Mesenchymal stem cell (in vitro differentiated cells and primary cell): ENCODE results near the gene RAD51B.

Source experiments
- DNase-seq: peaks from one replicate; pipeline ENCODE4 v3.0.0-alpha.2; 2013
- H2AFZ ChIP-seq: one replicate; pipeline ENCODE4 v1.6.1; 2013; ENCODE audit warnings: low read depth, mild to moderate bottlenecking, control low read depth, inconsistent platforms, low read length, moderate library complexity
- H2AK5ac ChIP-seq: 2 replicates; pipeline ENCODE4 v1.6.1; 2013; ENCODE audit warnings: low read length, moderate library complexity, mild to moderate bottlenecking, inconsistent platforms; ENCODE audit not compliant: severe bottlenecking
- H2BK120ac ChIP-seq: one replicate; pipeline ENCODE4 v1.6.1; 2013; ENCODE audit warnings: low read depth, mild to moderate bottlenecking, inconsistent platforms, low read length, moderate library complexity
- H2BK12ac ChIP-seq, 2 experiments: one replicate each; pipeline ENCODE4 v1.6.1; 2013; ENCODE audit warnings: inconsistent platforms in 2 of 2, low read length in 2 of 2, mild to moderate bottlenecking in 2 of 2, moderate library complexity in 2 of 2, control low read depth in 1 of 2
- H2BK15ac ChIP-seq: one replicate; pipeline ENCODE4 v1.6.1; 2013; ENCODE audit warnings: mild to moderate bottlenecking, low read depth, inconsistent platforms; ENCODE audit not compliant: poor library complexity, severe bottlenecking
- H2BK5ac ChIP-seq: 2 replicates; pipeline ENCODE4 v1.6.1; 2013; ENCODE audit warnings: low read depth, mild to moderate bottlenecking, low read length, control low read depth, inconsistent platforms; ENCODE audit not compliant: poor library complexity, severe bottlenecking
- H3K14ac ChIP-seq, 2 experiments: one replicate each; pipeline ENCODE4 v1.6.1; 2013; ENCODE audit warnings: inconsistent platforms in 2 of 2, low read length in 2 of 2, control low read depth in 1 of 2, mild to moderate bottlenecking in 1 of 2, moderate library complexity in 1 of 2
- H3K18ac ChIP-seq, 2 experiments: one replicate each; pipeline ENCODE4 v1.6.1; 2013; ENCODE audit warnings: inconsistent platforms in 2 of 2, low read length in 2 of 2, control low read depth in 1 of 2, low read depth in 1 of 2, mild to moderate bottlenecking in 1 of 2
- H3K23ac ChIP-seq, 2 experiments: one replicate each; pipeline ENCODE4 v1.6.1; 2013; ENCODE audit warnings: inconsistent platforms in 2 of 2, low read length in 2 of 2, mild to moderate bottlenecking in 2 of 2, moderate library complexity in 2 of 2, control low read depth in 1 of 2
- H3K27ac ChIP-seq: 2 replicates; pipeline ENCODE4 v1.5.1; 2013; ENCODE audit warnings: mild to moderate bottlenecking, moderate library complexity, low read length, control low read depth, inconsistent platforms; ENCODE audit not compliant: poor library complexity, severe bottlenecking
- H3K27me3 ChIP-seq, 2 experiments: 2 replicates each; pipeline versions ENCODE4 v1.6.1 to v1.7.0; 2013; ENCODE audit warnings: low read length in 2 of 2, mild to moderate bottlenecking in 2 of 2, moderate library complexity in 2 of 2, control low read depth in 1 of 2, inconsistent platforms in 1 of 2; ENCODE audit not compliant: control insufficient read depth in 1 of 2, insufficient read depth in 1 of 2
- H3K36me3 ChIP-seq, 2 experiments: 2 replicates each; pipeline versions ENCODE4 v1.6.1 to v1.7.0; 2013; ENCODE audit warnings: low read length in 2 of 2, control low read depth in 1 of 2, inconsistent platforms in 1 of 2, low read depth in 1 of 2, mild to moderate bottlenecking in 1 of 2; ENCODE audit not compliant: insufficient read depth in 2 of 2, control insufficient read depth in 1 of 2
- H3K4ac ChIP-seq, 2 experiments: one replicate each; pipeline ENCODE4 v1.6.1; 2013; ENCODE audit warnings: inconsistent platforms in 2 of 2, low read length in 2 of 2, mild to moderate bottlenecking in 2 of 2, moderate library complexity in 2 of 2, control low read depth in 1 of 2, low read depth in 1 of 2
- H3K4me1 ChIP-seq: 2 replicates; pipeline ENCODE4 v1.6.1; 2013; ENCODE audit warnings: low read depth, low read length, control low read depth; ENCODE audit not compliant: control insufficient read depth, insufficient read depth
- H3K4me2 ChIP-seq: 2 replicates; pipeline ENCODE4 v1.6.1; 2013; ENCODE audit warnings: low read length, mild to moderate bottlenecking, inconsistent platforms; ENCODE audit not compliant: poor library complexity, severe bottlenecking
- H3K4me3 ChIP-seq, 2 experiments: 2 replicates each; pipeline versions ENCODE4 v1.5.1 to v1.7.0; 2013; ENCODE audit warnings: low read length in 2 of 2, mild to moderate bottlenecking in 2 of 2, control low read depth in 1 of 2, low read depth in 1 of 2; ENCODE audit not compliant: insufficient read depth in 1 of 2
- H3K79me1 ChIP-seq: replicated peaks from 2 replicates; pipeline ENCODE4 v1.6.1; 2013; ENCODE audit warnings: mild to moderate bottlenecking, control low read depth, low read length, inconsistent platforms; ENCODE audit not compliant: poor library complexity, severe bottlenecking
- H3K9ac ChIP-seq: 2 replicates; pipeline ENCODE4 v1.7.0; 2013; ENCODE audit warnings: mild to moderate bottlenecking, low read length, moderate library complexity
- H3K9me3 ChIP-seq: 2 replicates; pipeline ENCODE4 v1.7.0; 2013; ENCODE audit warnings: mild to moderate bottlenecking, low read length; ENCODE audit not compliant: control insufficient read depth
- H4K8ac ChIP-seq: one replicate; pipeline ENCODE4 v1.6.1; 2013; ENCODE audit warnings: inconsistent platforms, mild to moderate bottlenecking, low read length, moderate library complexity
- H4K91ac ChIP-seq: one replicate; pipeline ENCODE4 v1.6.1; 2013; ENCODE audit warnings: mild to moderate bottlenecking, low read length, inconsistent platforms
- WGBS: methylation state at CpG from one replicate; pipeline ENCODE4 v1.1.7; 2013; ENCODE audit warnings: mixed read lengths; 5-methylcytosine and 5-hydroxymethylcytosine counted together

RAD51B gene

DNA sequence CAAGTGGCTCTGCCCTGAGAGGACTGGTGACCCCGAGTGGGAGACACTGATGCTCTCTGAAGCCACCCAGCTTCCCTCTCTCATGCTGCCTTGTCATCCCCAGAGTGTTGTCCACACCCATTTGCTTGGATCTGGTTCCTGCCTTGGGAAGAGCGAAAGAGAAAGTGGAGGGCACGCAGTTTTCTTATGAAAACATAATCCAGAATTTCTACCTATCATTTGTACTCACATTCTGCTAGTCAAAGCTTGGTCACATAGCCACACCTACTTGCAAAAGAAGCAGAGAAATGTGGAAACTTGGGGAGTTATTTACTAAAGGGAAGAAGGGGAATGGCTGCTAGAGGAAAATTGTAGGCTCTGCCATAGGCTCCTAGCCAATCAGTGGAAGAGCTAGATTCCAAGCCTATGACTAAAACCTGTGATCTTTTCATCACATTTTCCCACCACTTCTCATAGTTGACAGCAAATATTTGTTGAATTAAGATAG is 647.0 kb downstream of the RAD51B start:
- peak overlapping the region in 1 of 2 experiments; percentile 86 for H3K4ac ChIP-seq
- no peaks in the 10 kb centered on the region for H3K36me3 ChIP-seq
- H2BK15ac ChIP-seq, result no peak overlapping the region
- H2AFZ ChIP-seq, result no peak overlapping the region
- no peaks in the 10 kb centered on the region for H3K9me3 ChIP-seq
- peak overlapping the region; percentile 58 for H3K9ac ChIP-seq
- H3K27me3 ChIP-seq, result no peaks in the 10 kb centered on the region
- H2BK5ac ChIP-seq, result no peak overlapping the region
- peak; percentile 70 for DNase-seq
- H4K8ac ChIP-seq, result no peak overlapping the region
- H2BK12ac ChIP-seq, result peak overlapping the region; percentile 75 to 80
- peak overlapping the region; percentile 90 for H4K91ac ChIP-seq
- no peak overlapping the region for H3K4me2 ChIP-seq
- peak overlapping the region; percentile 86 for H2AK5ac ChIP-seq
- peaks cover 6% of the 10 kb centered on the region for H3K4me1 ChIP-seq
- no peaks in the 10 kb centered on the region for H3K79me1 ChIP-seq
- peak overlapping the region; percentile 23 to 75 for H3K18ac ChIP-seq
- no peak overlapping the region for H3K27ac ChIP-seq
- H3K4me3 ChIP-seq, result peak overlapping the region in 1 of 2 experiments; percentile 52
- H3K14ac ChIP-seq, result peak overlapping the region in 1 of 2 experiments; percentile 74
- no peak overlapping the region for H2BK120ac ChIP-seq
- WGBS, result 100% methylated on average over 2 of the region's 3 CpGs
- no peak overlapping the region for H3K23ac ChIP-seq

DNA sequence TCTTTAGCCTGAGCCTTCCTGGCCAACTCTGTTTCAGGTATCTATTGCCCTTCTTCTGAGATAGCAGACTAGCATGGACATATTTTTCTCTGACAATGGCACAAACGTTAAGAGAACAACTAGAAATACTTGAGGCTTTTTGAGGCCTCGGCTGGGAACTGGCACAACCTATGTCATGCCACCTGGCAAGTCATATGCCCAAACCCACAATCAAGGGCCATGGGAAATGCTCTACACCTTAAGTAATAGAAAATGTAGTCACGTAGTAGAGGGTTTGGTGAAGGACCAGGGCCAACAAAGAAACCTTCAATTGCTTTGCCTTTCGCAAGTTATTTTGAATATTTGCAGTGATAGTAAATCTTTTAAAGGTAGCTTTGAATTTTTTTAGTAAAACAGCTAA is 647.8 kb downstream of the RAD51B start:
- peak overlapping the region in 1 of 2 experiments; percentile 52 for H3K4me3 ChIP-seq

GRCh38 chr14:68468437-68469207 is 649.0 kb downstream of the RAD51B start:
- Histone ChIP-seq H3K9me3 (no peaks in the 10 kb centered on the region), H3K4me2 (no peak overlapping the region), H2BK15ac (no peak overlapping the region), H2BK5ac (no peak overlapping the region), H4K8ac (peak overlapping the region; percentile 59), H3K27ac (no peak overlapping the region), H3K36me3 (no peaks in the 10 kb centered on the region), H2BK120ac (no peak overlapping the region), H3K27me3 (peaks cover 0 to 2% of the 10 kb centered on the region in 2 experiments), H2BK12ac (peak overlapping the region; percentile 33 to 59), H3K4ac (peak overlapping the region; percentile 40 to 64), H3K23ac (peak overlapping the region in 1 of 2 experiments; percentile 29), H3K4me1 (peaks cover 8% of the 10 kb centered on the region), H2AFZ (no peak overlapping the region), H3K79me1 (no peaks in the 10 kb centered on the region), H4K91ac (peak overlapping the region; percentile 74), H3K9ac (no peak overlapping the region), H2AK5ac (peak overlapping the region; percentile 9), H3K14ac (peak overlapping the region in 1 of 2 experiments; percentile 73), H3K18ac (peak overlapping the region; percentile 42 to 81), H3K4me3 (no peak overlapping the region)
- peak; percentile 70 for DNase-seq
- WGBS, result 75% methylated on average over 5 of the region's 5 CpGs

More for the DNA sequence above, 647.8 kb downstream of the RAD51B start:
- Histone ChIP-seq H3K36me3 (no peaks in the 10 kb centered on the region), H3K4me1 (peaks cover 6% of the 10 kb centered on the region), H2AK5ac (peak overlapping the region; percentile 89), H4K8ac (no peak overlapping the region), H3K23ac (no peak overlapping the region), H3K79me1 (no peaks in the 10 kb centered on the region), H4K91ac (no peak overlapping the region), H3K27ac (no peak overlapping the region), H2BK12ac (peak overlapping the region in 1 of 2 experiments; percentile 39), H3K14ac (no peak overlapping the region), H2BK15ac (no peak overlapping the region), H2BK5ac (no peak overlapping the region), H3K9me3 (no peaks in the 10 kb centered on the region), H2AFZ (no peak overlapping the region), H3K27me3 (peaks cover 0 to 2% of the 10 kb centered on the region in 2 experiments), H3K9ac (peak overlapping the region; percentile 58), H3K4ac (peak overlapping the region in 1 of 2 experiments; percentile 2), H2BK120ac (no peak overlapping the region), H3K18ac (peak overlapping the region in 1 of 2 experiments; percentile 54), H3K4me2 (no peak overlapping the region)
- DNase-seq, result no peak
- WGBS, result 96% methylated on average over 4 of the region's 4 CpGs

GRCh38 chr14:68469208-68469713 is 649.7 kb downstream of the RAD51B start:
- Histone ChIP-seq H4K91ac (peak overlapping the region; percentile 6), H3K36me3 (no peaks in the 10 kb centered on the region), H2AK5ac (no peak overlapping the region), H3K27ac (no peak overlapping the region), H2BK5ac (no peak overlapping the region), H3K4me3 (no peak overlapping the region), H3K9ac (no peak overlapping the region), H3K14ac (no peak overlapping the region), H2BK15ac (no peak overlapping the region), H2BK12ac (peak overlapping the region in 1 of 2 experiments; percentile 59), H3K4ac (no peak overlapping the region), H3K4me1 (peaks cover 8% of the 10 kb centered on the region), H2BK120ac (no peak overlapping the region), H3K79me1 (no peaks in the 10 kb centered on the region), H3K9me3 (no peaks in the 10 kb centered on the region), H4K8ac (no peak overlapping the region), H3K23ac (no peak overlapping the region), H3K4me2 (no peak overlapping the region), H3K18ac (no peak overlapping the region), H3K27me3 (peaks cover 0 to 2% of the 10 kb centered on the region in 2 experiments), H2AFZ (no peak overlapping the region)
- DNase-seq, result no peak
- 89% methylated on average over 4 of the region's 5 CpGs for WGBS
